ENCODE results near the gene TIMP3.

GRCh38 chr22:32854351-32854804 lies 52.9 kb downstream of the TIMP3 start:
- no peak for TF ChIP-seq MYC (IDR thresholded peaks at IDR 0.05; ENCODE audit: low read depth, low read length)
- no peak for TF ChIP-seq POLR2AphosphoS5 (IDR thresholded peaks at IDR 0.05; ENCODE audit: insufficient read depth, low read depth, low read length)
- TF ChIP-seq CTCF (IDR thresholded peaks at IDR 0.05; ENCODE audit: extremely low read depth in 1 of 2, insufficient read depth in 1 of 2, low read depth in 1 of 2, low read length in 2 of 2) = no peak
- TF ChIP-seq POLR2A (IDR thresholded peaks at IDR 0.05; ENCODE audit: low read depth, low read length) = no peak
- no peak for TF ChIP-seq GATA2 (IDR thresholded peaks at IDR 0.05; ENCODE audit: insufficient read depth, insufficient read length, low read depth, low read length)
